Astrocyte (in vitro differentiated cells and primary cell): ENCODE data around the gene CELA3B. TPM values are rescaled to one million over a fixed set of nuclear protein-coding genes. Genes with fewer than 3 reads are reported as not detected.
A peak's percentile ranks its signal among the peaks of the same experiment; 100 is the strongest.
"Not testable (repeated sequence)": the region's sequence is repeated elsewhere in the genome, so short reads cannot be mapped to it uniquely, and the experiment has no call there.

Experiments
- DNase-seq: peaks from one replicate; pipeline ENCODE4 v3.0.0-alpha.2; 2010; ENCODE audit warnings: low read depth
- FAIRE-seq: peaks from 2 replicates; lab custom pipeline; 2011; peaks lifted over from hg19 to GRCh38; lab: Jason Lieb, UNC
- H2AFZ ChIP-seq: 2 replicates; pipeline ENCODE4 v1.6.0; 2012; ENCODE audit warnings: low read depth, low read length, inconsistent platforms
- H3K27ac ChIP-seq: 2 replicates; pipeline ENCODE4 v1.5.1; 2011; ENCODE audit warnings: low read depth, low read length, inconsistent platforms
- H3K27me3 ChIP-seq: 2 replicates; pipeline ENCODE4 v1.6.0; 2011; ENCODE audit warnings: low read length, inconsistent platforms; ENCODE audit not compliant: insufficient read depth
- H3K36me3 ChIP-seq: 2 replicates; pipeline ENCODE4 v1.5.1; 2011; ENCODE audit warnings: low read length, inconsistent platforms; ENCODE audit not compliant: insufficient read depth
- H3K4me1 ChIP-seq: 2 replicates; pipeline ENCODE4 v1.5.1; 2011; ENCODE audit warnings: low read length, inconsistent platforms; ENCODE audit not compliant: insufficient read depth
- H3K4me2 ChIP-seq: 2 replicates; pipeline ENCODE4 v1.6.0; 2012; ENCODE audit warnings: low read length, inconsistent platforms
- H3K4me3 ChIP-seq: 2 replicates; pipeline ENCODE4 v1.5.1; 2011; ENCODE audit warnings: low read depth, mild to moderate bottlenecking, low read length, inconsistent platforms; ENCODE audit not compliant: insufficient read depth
- H3K79me2 ChIP-seq: 2 replicates; pipeline ENCODE4 v1.6.0; 2012; ENCODE audit warnings: mild to moderate bottlenecking, low read length, inconsistent platforms; ENCODE audit not compliant: insufficient read depth
- H3K9ac ChIP-seq: 2 replicates; pipeline ENCODE4 v1.6.0; 2012; ENCODE audit warnings: mild to moderate bottlenecking, low read length, inconsistent platforms
- H3K9me3 ChIP-seq: 2 replicates; pipeline ENCODE4 v1.5.1; 2012; ENCODE audit warnings: low read depth, mild to moderate bottlenecking, low read length, inconsistent platforms; ENCODE audit not compliant: insufficient read depth
- H4K20me1 ChIP-seq: 2 replicates; pipeline ENCODE4 v1.6.0; 2012; ENCODE audit warnings: low read length, inconsistent platforms; ENCODE audit not compliant: insufficient read depth
- H3K27ac Mint-ChIP-seq: one replicate; pipeline ENCODE4 v1.8.0; 2021; ENCODE audit warnings: mild to moderate bottlenecking, mixed read lengths; ENCODE audit not compliant: unreplicated experiment
- H3K27me3 Mint-ChIP-seq: one replicate; pipeline ENCODE4 v1.8.0; 2021; ENCODE audit warnings: low read depth, mixed read lengths; ENCODE audit not compliant: unreplicated experiment
- H3K36me3 Mint-ChIP-seq: one replicate; pipeline ENCODE4 v1.8.0; 2021; ENCODE audit warnings: low read depth, mixed read lengths; ENCODE audit not compliant: unreplicated experiment
- H3K4me1 Mint-ChIP-seq: one replicate; pipeline ENCODE4 v1.8.0; 2021; ENCODE audit warnings: low read depth, mixed read lengths; ENCODE audit not compliant: unreplicated experiment
- H3K4me3 Mint-ChIP-seq: one replicate; pipeline ENCODE4 v1.8.0; 2021; ENCODE audit warnings: mild to moderate bottlenecking, moderate library complexity, mixed read lengths; ENCODE audit not compliant: unreplicated experiment
- H3K9me3 Mint-ChIP-seq: one replicate; pipeline ENCODE4 v1.8.0; 2021; ENCODE audit warnings: mild to moderate bottlenecking, mixed read lengths; ENCODE audit not compliant: unreplicated experiment
- CTCF ChIP-seq: IDR thresholded peaks from 2 replicates; pipeline ENCODE4 v1.5.1; 2011; ENCODE audit warnings: low read depth, mild to moderate bottlenecking, inconsistent platforms, low read length, moderate library complexity; ENCODE audit not compliant: insufficient read depth
- EZH2 ChIP-seq: IDR thresholded peaks from 2 replicates; pipeline ENCODE4 v1.6.1; 2012; ENCODE audit warnings: mild to moderate bottlenecking, low read length, inconsistent platforms; ENCODE audit not compliant: insufficient read depth
- total RNA-seq: library from RNA; stranded (reverse); gene quantifications from 2 replicates; pipeline ENCODE4 v1.2.1, GENCODE V29; 2021

CELA3B gene
- total RNA-seq, 1 donor from 2014 or later, result not detected

- H3K4me3 Mint-ChIP-seq, result no peak overlapping the region
- H2AFZ ChIP-seq, result no peak overlapping the region
- no peak overlapping the region for H3K9ac ChIP-seq
- no peaks in the 10 kb centered on the region for H3K79me2 ChIP-seq
- peaks cover 3% of the 10 kb centered on the region for H3K27me3 Mint-ChIP-seq
- TF ChIP-seq EZH2 (no peak), CTCF (no peak)
- H3K9me3 Mint-ChIP-seq, result no peaks in the 10 kb centered on the region
- no peaks in the 10 kb centered on the region for H3K9me3 ChIP-seq
- no peaks in the 10 kb centered on the region for H4K20me1 ChIP-seq
- no peak overlapping the region for H3K4me3 ChIP-seq
- H3K27ac ChIP-seq, result no peak overlapping the region
- no peaks in the 10 kb centered on the region for H3K36me3 Mint-ChIP-seq
- H3K4me1 Mint-ChIP-seq, result peaks cover 13% of the 10 kb centered on the region
- no peak overlapping the region for H3K4me2 ChIP-seq
- H3K4me1 ChIP-seq, result no peaks in the 10 kb centered on the region
- H3K36me3 ChIP-seq, result no peaks in the 10 kb centered on the region
- no peaks in the 10 kb centered on the region for H3K27me3 ChIP-seq
- H3K27ac Mint-ChIP-seq, result no peak overlapping the region
- FAIRE-seq (no peak), DNase-seq (peak; percentile 46)
Observed at GRCh38 chr1:21966247-21967000, 10.4 kb upstream of the CELA3B start.

- H3K79me2 ChIP-seq, H2AFZ ChIP-seq, H3K9ac ChIP-seq, H3K9me3 Mint-ChIP-seq, DNase-seq, H3K27ac Mint-ChIP-seq, H3K36me3 ChIP-seq, H3K4me2 ChIP-seq, H3K4me3 Mint-ChIP-seq, H3K9me3 ChIP-seq, H3K27me3 Mint-ChIP-seq, H3K4me1 ChIP-seq, H4K20me1 ChIP-seq, H3K27me3 ChIP-seq, FAIRE-seq, H3K36me3 Mint-ChIP-seq, H3K4me3 ChIP-seq, H3K27ac ChIP-seq: not testable (repeated sequence)
- peaks cover 13% of the 10 kb centered on the region for H3K4me1 Mint-ChIP-seq
Observed at GRCh38 chr1:21967216-21967615, 9.6 kb upstream of the CELA3B start.

- H3K4me3 ChIP-seq, H3K36me3 Mint-ChIP-seq, H3K9me3 Mint-ChIP-seq, H3K79me2 ChIP-seq, H4K20me1 ChIP-seq, H3K36me3 ChIP-seq, H3K27me3 ChIP-seq, H3K9ac ChIP-seq, FAIRE-seq, H3K27me3 Mint-ChIP-seq, H3K4me3 Mint-ChIP-seq, H3K4me1 ChIP-seq, H3K9me3 ChIP-seq, H3K27ac Mint-ChIP-seq, DNase-seq, H3K27ac ChIP-seq, H3K4me2 ChIP-seq, H2AFZ ChIP-seq: not testable (repeated sequence)
- peaks cover 15% of the 10 kb centered on the region for H3K4me1 Mint-ChIP-seq
Observed at GRCh38 chr1:21969066-21969465, 7.8 kb upstream of the CELA3B start.

GRCh38 chr1:21970523-21970922 lies 6.3 kb upstream of the CELA3B start:
- not testable (repeated sequence) for H3K9me3 Mint-ChIP-seq, DNase-seq, FAIRE-seq, H3K79me2 ChIP-seq, H3K9ac ChIP-seq, H3K27me3 ChIP-seq, H3K4me2 ChIP-seq, H4K20me1 ChIP-seq, H3K4me3 Mint-ChIP-seq, H3K27ac Mint-ChIP-seq, H3K27me3 Mint-ChIP-seq, H3K9me3 ChIP-seq, H3K36me3 Mint-ChIP-seq, H3K36me3 ChIP-seq, H3K4me3 ChIP-seq, H2AFZ ChIP-seq, H3K27ac ChIP-seq, H3K4me1 ChIP-seq
- H3K4me1 Mint-ChIP-seq, result peaks cover 15% of the 10 kb centered on the region

DNA sequence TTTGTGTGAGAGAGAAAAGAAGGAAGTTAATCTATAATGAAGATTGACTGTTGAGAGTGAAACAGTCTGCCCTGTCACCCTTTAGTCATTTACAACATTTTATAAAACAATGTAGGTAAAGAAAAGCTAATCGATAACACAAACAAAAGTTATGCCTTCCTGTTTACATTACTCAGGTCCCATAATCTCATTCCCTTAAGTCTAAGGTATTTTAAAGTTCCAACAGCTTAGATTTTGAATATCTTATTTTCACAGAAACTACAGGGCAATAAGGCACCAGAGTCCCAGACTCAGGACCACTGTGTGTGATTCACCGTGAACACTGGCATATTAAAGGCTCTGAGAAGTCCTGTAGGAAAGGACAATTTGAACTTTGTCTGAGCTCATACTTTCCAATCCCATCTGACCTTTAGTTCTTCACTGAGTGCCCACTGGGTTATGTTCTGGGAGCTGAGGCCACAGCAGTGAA lies 3.8 kb upstream of the CELA3B start:
- not testable (repeated sequence) for H3K4me2 ChIP-seq, H3K27me3 ChIP-seq, FAIRE-seq, H3K4me1 ChIP-seq, H3K4me3 ChIP-seq, H3K9me3 ChIP-seq, H4K20me1 ChIP-seq, H3K36me3 Mint-ChIP-seq, H2AFZ ChIP-seq, H3K9ac ChIP-seq, H3K27ac ChIP-seq, H3K4me1 Mint-ChIP-seq, H3K27ac Mint-ChIP-seq, H3K79me2 ChIP-seq, DNase-seq, H3K9me3 Mint-ChIP-seq, H3K4me3 Mint-ChIP-seq, H3K27me3 Mint-ChIP-seq, H3K36me3 ChIP-seq
